CD4-positive, alpha-beta T cell (primary cell): ENCODE data around the gene OAS2. TPM values are rescaled to one million over a fixed set of nuclear protein-coding genes. Genes with fewer than 3 reads are reported as not detected.

Experiments used
- ATAC-seq: fragments of 200-7000 bp; cut with Tn5 transposase; one replicate; pipeline ENCODE4 v1.10.0; 2022; ENCODE audit warnings: mild to moderate bottlenecking; ENCODE audit not compliant: poor library complexity
- CTCF ChIA-PET: fragments of 350-600 bp; sonication (Branson Sonifier 250); formaldehyde crosslinking; loops from one replicate; lab custom pipeline; 2021; ENCODE audit warnings: antibody characterized with exemption, inconsistent platforms; lab: Charles Lee
- POLR2A ChIA-PET: fragments of 350-600 bp; sonication (Branson Sonifier 250); formaldehyde crosslinking; loops from one replicate; lab custom pipeline; 2021; ENCODE audit warnings: antibody characterized with exemption, inconsistent platforms; lab: Charles Lee
- DNase-seq, 14 experiments: peaks; one replicate each; pipeline ENCODE4 v3.0.0-alpha.2; 2013 to 2020; ENCODE audit warnings: mixed read lengths in 2 of 14
- H3K27ac ChIP-seq, 2 donors: one replicate each; pipeline versions ENCODE4 v1.5.1 to v1.7.0; 2013; ENCODE audit warnings: low read length in 2 of 2, low read depth in 1 of 2, mild to moderate bottlenecking in 1 of 2
- H3K27me3 ChIP-seq, 2 experiments: 1 replicate in 1 of 2; 2 replicates in 1 of 2; pipeline versions ENCODE4 v1.6.1 to v1.7.0; 2013; ENCODE audit warnings: low read length in 2 of 2, control low read depth in 1 of 2, mild to moderate bottlenecking in 1 of 2, moderate library complexity in 1 of 2; ENCODE audit not compliant: insufficient read depth in 2 of 2, control insufficient read depth in 1 of 2
- H3K36me3 ChIP-seq: one replicate; pipeline ENCODE4 v1.6.1; 2013; ENCODE audit warnings: low read length, control low read depth; ENCODE audit not compliant: insufficient read depth
- H3K4me1 ChIP-seq: one replicate; pipeline ENCODE4 v1.6.1; 2013; ENCODE audit warnings: low read length, control low read depth; ENCODE audit not compliant: insufficient read depth
- H3K4me3 ChIP-seq: one replicate; pipeline ENCODE4 v1.5.1; 2013; ENCODE audit warnings: mild to moderate bottlenecking, low read length, moderate library complexity
- H3K9me3 ChIP-seq, 2 experiments: 1 replicate in 1 of 2; 2 replicates in 1 of 2; pipeline versions ENCODE4 v1.6.1 to v1.7.0; 2013; ENCODE audit warnings: low read length in 2 of 2, mild to moderate bottlenecking in 2 of 2, control low read depth in 1 of 2, moderate library complexity in 1 of 2; ENCODE audit not compliant: control insufficient read depth in 1 of 2, insufficient read depth in 1 of 2
- H3K27ac Mint-ChIP-seq: one replicate; pipeline ENCODE4 v1.8.0; 2020; ENCODE audit warnings: mixed read lengths
- H3K27me3 Mint-ChIP-seq: one replicate; pipeline ENCODE4 v1.8.0; 2021; ENCODE audit warnings: mixed read lengths
- H3K36me3 Mint-ChIP-seq: one replicate; pipeline ENCODE4 v1.8.0; 2021; ENCODE audit warnings: low read depth, mixed read lengths
- H3K4me1 Mint-ChIP-seq: one replicate; pipeline ENCODE4 v1.8.0; 2021; ENCODE audit warnings: low read depth, mixed read lengths
- H3K4me3 Mint-ChIP-seq: one replicate; pipeline ENCODE4 v1.8.0; 2020; ENCODE audit warnings: mild to moderate bottlenecking, mixed read lengths
- H3K9me3 Mint-ChIP-seq: one replicate; pipeline ENCODE4 v1.8.0; 2020; ENCODE audit warnings: mixed read lengths
- intact Hi-C, 2 experiments: fragments of 100-400 bp; cut with DNase I in 1 of 2; cut with micrococcal nuclease in 1 of 2; formaldehyde crosslinking; loops; one replicate each; pipeline versions ENCODE4 v1.15.1 to v1.9.0; 2023 to 2025; cut with DNase I, micrococcal nuclease
- total RNA-seq, 174 experiments: library from RNA in 2 of 174; stranded (reverse) in 2 of 174; gene quantifications; one replicate each; pipeline ENCODE4 v1.2.3 and lab custom pipeline; 2021 to 2026
- TF ChIP-seq, protein P1 (sequence below): fragments of 200-600 bp; IDR thresholded peaks from one replicate; pipeline ENCODE4 v1.8.0; 2022; ENCODE audit warnings: antibody characterized with exemption, mild to moderate bottlenecking

OAS2 gene
- total RNA-seq, 2 experiments from 2014 or later, result 15.0 to 16.2 TPM

DNA sequence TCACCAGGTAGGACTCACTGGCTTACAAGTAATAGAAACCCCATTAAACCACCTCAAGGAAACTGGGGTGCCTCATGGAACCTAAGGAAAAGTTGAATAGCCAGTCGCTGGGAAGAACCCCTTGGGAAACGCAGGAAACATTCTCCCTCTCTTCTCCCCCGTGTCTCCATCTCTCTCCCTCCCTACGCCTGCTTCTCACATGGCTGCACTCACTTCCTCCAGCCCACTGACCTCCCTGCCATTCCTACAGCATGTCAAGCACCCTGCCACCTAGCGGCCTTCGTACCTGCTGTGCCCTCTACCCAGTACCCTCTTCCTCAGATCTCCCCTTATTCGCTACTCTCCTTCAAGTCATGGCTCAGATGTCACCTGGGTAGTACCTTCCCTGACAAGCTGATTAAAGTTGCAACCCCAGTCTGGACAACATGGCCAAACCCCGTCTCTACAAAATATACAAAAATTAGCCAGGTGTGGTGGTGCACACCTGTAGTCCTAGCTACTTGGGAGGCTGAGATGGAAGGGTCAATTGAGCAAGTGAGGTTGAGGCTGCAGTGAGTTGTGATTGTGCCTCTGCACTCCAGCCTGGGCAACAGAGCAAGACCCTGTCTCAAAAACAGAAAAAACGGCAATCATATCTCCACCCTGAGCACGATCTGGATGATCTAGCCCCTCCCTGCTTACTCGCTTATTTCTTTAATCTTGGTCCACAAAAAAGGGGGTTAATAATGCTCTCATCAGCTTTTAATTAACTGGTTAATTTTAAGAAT, 71.8 kb downstream of the OAS2 start:
- Histone ChIP-seq H3K27ac (no peak overlapping the region), H3K27me3 (no peaks in the 10 kb centered on the region), H3K36me3 (no peaks in the 10 kb centered on the region), H3K4me3 (no peak overlapping the region), H3K9me3 (no peaks in the 10 kb centered on the region), H3K4me1 (peaks cover 22% of the 10 kb centered on the region)
- no peak overlapping the region for H3K27ac Mint-ChIP-seq
- no peaks in the 10 kb centered on the region for H3K9me3 Mint-ChIP-seq
- ChIA-PET POLR2A (interaction anchor here (1.2 kb wide), 1 partner anchor 42 kb away, joined by 3 read pairs; no protein-coding TSS in a partner anchor), CTCF (interaction anchor here (1.3 to 3.2 kb wide), 2 partner anchors 49 to 124 kb away, joined by 5 to 21 read pairs; no protein-coding TSS in a partner anchor)
- no peaks in the 10 kb centered on the region for H3K27me3 Mint-ChIP-seq
- DNase-seq, result peak in 1 of 14 experiments; percentile 25
- no peak overlapping the region for H3K4me3 Mint-ChIP-seq
- H3K4me1 Mint-ChIP-seq, result peaks cover 60% of the 10 kb centered on the region
- TF ChIP-seq, protein P1, sequence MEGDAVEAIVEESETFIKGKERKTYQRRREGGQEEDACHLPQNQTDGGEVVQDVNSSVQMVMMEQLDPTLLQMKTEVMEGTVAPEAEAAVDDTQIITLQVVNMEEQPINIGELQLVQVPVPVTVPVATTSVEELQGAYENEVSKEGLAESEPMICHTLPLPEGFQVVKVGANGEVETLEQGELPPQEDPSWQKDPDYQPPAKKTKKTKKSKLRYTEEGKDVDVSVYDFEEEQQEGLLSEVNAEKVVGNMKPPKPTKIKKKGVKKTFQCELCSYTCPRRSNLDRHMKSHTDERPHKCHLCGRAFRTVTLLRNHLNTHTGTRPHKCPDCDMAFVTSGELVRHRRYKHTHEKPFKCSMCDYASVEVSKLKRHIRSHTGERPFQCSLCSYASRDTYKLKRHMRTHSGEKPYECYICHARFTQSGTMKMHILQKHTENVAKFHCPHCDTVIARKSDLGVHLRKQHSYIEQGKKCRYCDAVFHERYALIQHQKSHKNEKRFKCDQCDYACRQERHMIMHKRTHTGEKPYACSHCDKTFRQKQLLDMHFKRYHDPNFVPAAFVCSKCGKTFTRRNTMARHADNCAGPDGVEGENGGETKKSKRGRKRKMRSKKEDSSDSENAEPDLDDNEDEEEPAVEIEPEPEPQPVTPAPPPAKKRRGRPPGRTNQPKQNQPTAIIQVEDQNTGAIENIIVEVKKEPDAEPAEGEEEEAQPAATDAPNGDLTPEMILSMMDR, result no peak
- H3K36me3 Mint-ChIP-seq, result no peaks in the 10 kb centered on the region
- intact Hi-C loops, result loop anchor here (2.0 to 10.0 kb wide), 2 partner anchors 103 to 105 kb away; no protein-coding TSS in a partner anchor
- ATAC-seq, result no peak

GRCh38 chr12:113050795-113051194, 72.5 kb downstream of the OAS2 start:
- TF ChIP-seq, protein P1, result no peak
- Mint-ChIP-seq H3K4me1 (peaks cover 62% of the 10 kb centered on the region), H3K4me3 (no peak overlapping the region), H3K27me3 (no peaks in the 10 kb centered on the region), H3K9me3 (no peaks in the 10 kb centered on the region), H3K36me3 (no peaks in the 10 kb centered on the region), H3K27ac (no peak overlapping the region)
- Histone ChIP-seq H3K27me3 (no peaks in the 10 kb centered on the region), H3K36me3 (no peaks in the 10 kb centered on the region), H3K27ac (no peak overlapping the region), H3K9me3 (no peaks in the 10 kb centered on the region), H3K4me1 (peaks cover 29% of the 10 kb centered on the region), H3K4me3 (no peak overlapping the region)
- no peak for ATAC-seq
- POLR2A ChIA-PET, result no interaction called here
- CTCF ChIA-PET, result interaction anchor here (3.2 kb wide), 1 partner anchor 123 kb away, joined by 21 read pairs; no protein-coding TSS in a partner anchor
- intact Hi-C loops, result loop anchor here in 1 of 2 experiments (10.0 kb wide), 1 partner anchor 104 kb away; no protein-coding TSS in a partner anchor
- no peak for DNase-seq

DNA sequence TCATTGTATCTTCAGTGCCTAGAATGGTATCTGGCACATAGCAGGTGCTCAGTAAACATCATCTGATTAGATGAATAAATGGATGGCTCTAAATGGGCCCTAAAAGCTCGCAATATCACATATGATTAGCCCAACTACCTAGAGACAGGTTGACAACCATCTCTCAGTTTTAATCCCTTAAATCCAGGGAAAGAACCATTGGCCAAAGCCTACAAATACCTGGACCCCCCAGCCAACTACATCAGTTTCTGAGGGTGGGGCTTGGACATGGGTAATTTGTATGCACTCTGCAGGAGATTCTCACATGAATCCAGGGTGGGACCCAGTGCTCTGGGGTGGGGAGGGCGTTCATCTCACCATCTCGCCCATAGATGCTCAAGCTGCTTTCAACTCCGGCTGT, 73.4 kb downstream of the OAS2 start:
- H3K4me3 Mint-ChIP-seq, result no peak overlapping the region
- intact Hi-C loops, result loop anchor here in 1 of 2 experiments (10.0 kb wide), 1 partner anchor 103 kb away; no protein-coding TSS in a partner anchor

More for the DNA sequence above, 73.4 kb downstream of the OAS2 start:
- ATAC-seq (no peak), DNase-seq (no peak)
- peaks cover 35% of the 10 kb centered on the region for H3K4me1 ChIP-seq
- ChIA-PET CTCF (no interaction called here), POLR2A (no interaction called here)
- Mint-ChIP-seq H3K27ac (no peak overlapping the region), H3K27me3 (no peaks in the 10 kb centered on the region), H3K36me3 (no peaks in the 10 kb centered on the region), H3K4me1 (peaks cover 69% of the 10 kb centered on the region), H3K9me3 (no peaks in the 10 kb centered on the region)
- H3K27me3 ChIP-seq, result no peaks in the 10 kb centered on the region
- H3K4me3 ChIP-seq, result no peak overlapping the region
- no peaks in the 10 kb centered on the region for H3K9me3 ChIP-seq
- TF ChIP-seq, protein P1, result no peak
- no peaks in the 10 kb centered on the region for H3K36me3 ChIP-seq
- H3K27ac ChIP-seq, result no peak overlapping the region
